AG09319 (cell line): ENCODE results near the gene RIPOR3.
"Not testable (repeated sequence)": the region's sequence is repeated elsewhere in the genome, so short reads cannot be mapped to it uniquely, and the experiment has no call there.

Experiments
- DNase-seq: peaks from one replicate; pipeline ENCODE4 v3.0.0-alpha.2; 2010; ENCODE audit warnings: low read depth; ENCODE audit errors: extremely low read depth
- CTCF ChIP-seq: IDR thresholded peaks from 2 replicates; pipeline ENCODE4 v1.5.1; 2011; ENCODE audit warnings: low read depth, mild to moderate bottlenecking, inconsistent platforms, low read length, moderate library complexity

Gene RIPOR3

GRCh38 chr20:50716518-50716917 is 25.2 kb upstream of the RIPOR3 start:
- TF ChIP-seq CTCF = no peak
- no peak for DNase-seq

- no peak for TF ChIP-seq CTCF
- no peak for DNase-seq
Measured at GRCh38 chr20:50715694-50716093, 24.4 kb upstream of the RIPOR3 start.

- DNase-seq = not testable (repeated sequence)
Measured at GRCh38 chr20:50714426-50714825, 23.1 kb upstream of the RIPOR3 start.

GRCh38 chr20:50713657-50714101 is 22.3 kb upstream of the RIPOR3 start:
- peak; percentile 69 for TF ChIP-seq CTCF
- DNase-seq = no peak

GRCh38 chr20:50712771-50713656 is 21.7 kb upstream of the RIPOR3 start:
- DNase-seq = no peak
- no peak for TF ChIP-seq CTCF

GRCh38 chr20:50711113-50711825 is 19.9 kb upstream of the RIPOR3 start:
- DNase-seq = no peak
- TF ChIP-seq CTCF = no peak

GRCh38 chr20:50710492-50711063 is 19.2 kb upstream of the RIPOR3 start:
- TF ChIP-seq CTCF = no peak
- DNase-seq = no peak
